Inferior parietal cortex (tissue), 1 donor: ENCODE data around the gene KISS1.

Experiments
- DNase-seq: peaks from one replicate; pipeline ENCODE4 v3.0.0-alpha.2; 2016; ENCODE audit errors: extremely low spot score

Gene KISS1

DNA sequence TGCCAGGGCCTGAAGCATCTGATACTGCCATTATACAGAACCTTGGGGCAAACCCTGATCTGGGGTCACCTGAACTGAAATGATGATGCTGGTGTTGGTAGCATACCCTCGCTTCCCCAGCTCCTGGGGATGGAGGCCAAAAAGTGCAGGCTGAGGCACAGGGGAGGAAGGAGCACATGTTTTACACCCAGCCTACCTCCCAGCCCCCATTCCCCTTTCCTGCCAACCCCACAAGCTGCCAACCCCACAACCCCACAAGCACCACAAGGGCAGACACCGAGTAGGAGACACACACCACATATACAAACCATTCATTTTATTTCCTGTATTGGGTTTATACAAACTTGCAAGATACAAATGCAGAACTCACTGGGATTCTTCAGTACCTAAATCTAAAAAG, 22.3 kb upstream of the KISS1 start:
- DNase-seq: no peak

DNA sequence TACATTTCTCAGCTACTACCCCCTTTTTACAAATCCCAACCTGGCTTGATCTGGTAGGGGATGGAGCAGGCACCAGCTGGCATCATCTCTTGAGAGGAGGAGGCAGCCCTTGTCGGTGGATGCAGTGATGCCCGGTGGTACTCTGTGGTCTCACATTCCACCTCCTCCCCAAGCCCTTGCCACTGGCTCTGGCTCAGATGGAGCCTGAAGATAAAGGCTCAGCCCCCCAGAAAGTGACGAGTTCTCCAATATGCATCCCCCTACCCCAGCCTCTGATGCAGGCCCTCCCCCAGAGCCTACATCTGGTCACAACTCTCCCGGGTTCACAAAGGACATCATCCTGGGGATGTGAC, 21.3 kb upstream of the KISS1 start:
- no peak for DNase-seq

DNA sequence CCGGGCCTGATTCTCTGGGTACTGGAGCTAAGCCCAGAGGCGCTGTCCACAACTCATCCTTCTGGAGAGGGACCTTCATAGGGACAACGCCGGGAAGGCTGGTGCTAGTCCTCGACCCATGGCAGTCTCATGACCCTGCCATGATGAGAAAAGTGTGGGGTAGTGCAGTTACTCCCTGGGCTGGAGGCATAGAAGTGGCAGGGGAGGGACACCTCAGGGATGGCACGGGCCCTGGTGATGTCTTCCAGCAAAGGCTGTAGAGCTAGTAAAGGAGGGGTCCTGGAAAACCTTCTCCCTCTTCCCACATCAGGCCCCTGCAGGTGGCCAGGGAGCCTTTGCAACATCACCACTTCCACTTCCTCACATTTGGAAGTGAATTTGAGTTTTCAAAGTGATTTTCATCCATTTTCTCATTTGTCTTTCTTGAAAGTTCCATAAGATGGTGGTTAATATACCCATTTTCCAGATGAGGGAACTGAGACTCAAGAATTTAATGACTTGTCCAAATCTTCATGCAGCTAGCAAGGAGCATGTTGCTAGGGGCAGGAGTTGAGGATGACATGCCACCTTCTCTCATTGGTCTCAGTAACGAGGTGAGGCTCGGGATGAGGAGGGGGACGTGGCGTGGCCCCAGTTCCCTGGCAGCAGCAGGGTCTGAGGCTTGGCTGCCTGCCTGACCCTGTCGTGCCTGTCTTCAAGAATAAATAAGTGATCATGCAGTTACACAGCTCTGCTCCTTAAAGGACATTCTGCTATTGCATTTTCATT, 20.8 kb upstream of the KISS1 start:
- no peak for DNase-seq

DNA sequence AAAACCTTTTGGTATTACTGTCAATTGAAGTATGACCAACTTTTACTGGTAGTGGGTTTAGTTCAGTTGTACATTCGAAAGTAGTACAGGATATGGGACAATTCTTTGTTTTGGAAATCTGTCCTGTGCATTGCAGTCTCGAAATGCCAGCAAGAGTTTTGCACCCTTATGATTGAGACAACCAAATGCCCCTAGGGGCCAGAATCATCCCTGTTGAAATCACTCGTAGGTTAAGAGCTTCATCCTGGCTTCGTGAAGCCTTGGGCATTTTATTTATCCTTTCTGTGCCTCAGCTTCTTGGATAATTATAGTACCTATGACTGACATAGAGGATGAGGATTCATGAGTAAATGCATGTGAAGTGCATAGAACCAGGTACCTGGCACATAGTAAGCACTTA, 19.9 kb upstream of the KISS1 start:
- DNase-seq: no peak

DNA sequence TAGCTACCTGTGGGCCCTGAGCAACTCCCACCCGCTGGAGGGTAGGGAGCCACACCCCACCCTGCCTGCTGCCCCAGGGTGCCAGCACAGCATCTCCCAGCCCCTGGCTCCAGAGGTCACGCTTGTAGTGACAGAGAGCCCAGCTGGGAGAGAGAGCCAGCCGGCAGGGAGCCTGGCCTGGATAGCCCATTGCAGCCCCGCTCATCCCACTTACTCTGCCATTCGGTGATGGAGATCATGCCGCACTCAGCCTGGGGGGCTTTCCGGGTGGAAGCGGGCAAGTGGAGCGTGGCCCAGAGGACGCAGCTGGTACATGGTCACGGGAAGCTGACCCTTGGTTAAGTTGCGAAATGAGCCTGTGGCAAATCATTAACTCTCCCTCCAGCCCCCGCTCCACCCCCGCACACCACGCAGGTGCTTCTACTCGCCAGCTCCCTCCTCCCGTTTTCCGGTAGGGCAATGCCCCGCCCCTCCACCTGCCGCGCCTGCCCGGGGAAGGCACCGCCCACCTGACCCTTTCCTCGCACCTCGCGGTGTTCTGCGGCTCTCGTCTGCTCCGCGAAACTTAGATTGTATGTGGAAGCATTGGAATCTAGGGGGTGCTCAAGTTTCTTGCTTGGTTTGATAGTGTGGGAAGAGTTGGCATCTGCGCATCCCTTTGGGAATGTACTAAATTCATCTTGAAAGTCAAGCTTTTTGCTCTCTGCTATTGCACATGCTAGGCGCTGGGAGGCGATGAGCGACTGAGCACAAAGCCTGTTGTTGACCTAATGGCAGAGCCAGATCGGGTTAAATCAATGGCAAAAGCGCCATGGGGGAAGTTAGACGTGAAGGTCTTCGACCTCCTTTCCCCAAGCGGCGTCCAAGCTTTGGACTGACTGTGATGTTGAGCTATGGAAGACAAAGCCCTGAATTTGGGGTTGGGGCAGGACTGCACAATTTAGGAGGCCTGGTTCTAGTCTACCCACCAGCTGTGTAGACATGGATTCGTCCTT, 17.7 kb upstream of the KISS1 start, which contains the start of gene GOLT1A:
Gene GOLT1A (minus strand): TSS at position 321 of the 995 bp plus-strand sequence. CDS start 82 bp downstream, at position 239.
- DNase-seq: peak; percentile 81

DNA sequence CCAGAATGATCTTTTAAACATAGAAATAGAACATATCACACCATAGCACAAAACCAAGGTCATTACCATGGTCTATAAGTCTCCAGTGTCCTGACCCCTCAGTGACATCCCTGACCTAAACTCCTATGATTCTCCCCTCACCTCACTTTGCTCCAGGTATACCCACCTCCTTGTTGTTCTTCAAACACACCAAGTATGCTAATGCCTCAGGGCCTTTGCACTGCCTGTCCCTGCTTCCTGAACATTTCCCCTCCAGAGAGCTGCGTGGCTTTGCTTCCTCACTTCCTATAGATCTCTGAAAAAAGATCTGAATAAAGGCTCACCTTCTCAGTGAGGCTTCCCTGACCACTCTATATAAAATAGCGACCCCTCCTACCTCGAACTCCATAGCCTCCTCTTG, 16.4 kb upstream of the KISS1 start:
- DNase-seq: no peak

DNA sequence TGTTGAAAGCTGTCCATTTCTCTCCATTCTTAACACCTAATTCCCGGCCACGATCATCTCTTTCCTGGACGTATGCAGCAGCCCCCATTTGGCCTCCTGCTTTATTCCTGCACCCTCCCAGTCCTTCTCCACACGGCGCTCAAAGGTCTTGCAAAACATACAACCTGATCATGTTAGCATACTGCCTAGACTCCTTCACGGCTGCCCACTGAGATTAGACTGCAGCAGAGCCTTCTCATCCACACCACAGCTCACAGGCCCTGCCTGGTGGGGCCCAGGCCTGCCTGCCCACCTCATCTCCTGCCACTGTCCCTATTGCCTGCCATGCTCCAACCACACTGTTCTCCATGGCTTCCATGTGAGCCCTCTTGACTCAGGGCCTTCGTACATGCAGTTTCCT, 14.8 kb upstream of the KISS1 start:
- DNase-seq: no peak

DNA sequence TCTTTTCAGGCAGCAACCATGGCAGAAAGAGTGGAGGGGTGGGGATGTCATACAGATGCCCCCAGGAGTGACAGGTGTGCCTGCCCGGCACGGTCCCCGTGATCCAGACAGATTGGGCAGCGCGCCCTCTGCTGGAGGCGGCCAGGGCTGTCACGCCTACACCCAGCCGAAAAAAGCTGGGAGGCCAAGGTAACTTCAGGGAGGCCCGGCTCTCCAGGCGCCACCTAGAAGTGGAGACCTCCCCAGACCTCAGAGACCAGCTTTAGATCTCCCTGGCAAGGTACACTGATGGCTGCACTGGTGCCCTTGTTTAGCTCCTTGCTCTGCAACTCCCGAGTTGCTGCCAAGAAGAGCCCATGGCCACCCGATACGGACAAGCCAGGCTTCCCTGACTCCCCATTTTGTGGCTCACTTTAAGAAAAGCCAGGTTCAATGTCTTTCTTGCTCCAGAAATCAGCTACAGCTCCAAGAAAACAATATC, 10.9 kb upstream of the KISS1 start:
- peak; percentile 68 for DNase-seq

DNA sequence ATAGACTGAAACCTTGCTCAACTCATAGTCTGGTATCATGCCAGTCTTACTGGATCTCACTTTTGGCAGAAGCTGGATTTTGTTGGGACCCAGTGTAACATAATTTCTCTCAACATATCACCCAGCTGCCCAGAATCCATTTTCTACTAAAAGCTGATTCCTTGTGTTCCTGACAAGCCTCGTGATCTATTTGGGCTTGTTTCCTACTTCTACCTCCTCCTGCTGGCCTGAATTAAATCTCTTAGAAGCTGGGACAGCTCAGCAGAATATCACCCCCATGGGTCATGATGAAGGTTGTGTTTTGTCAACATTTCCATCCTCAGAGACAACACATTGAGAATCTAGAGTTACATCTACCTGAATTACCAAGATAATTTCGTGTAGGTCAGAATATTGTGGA, 9.8 kb upstream of the KISS1 start:
- no peak for DNase-seq

DNA sequence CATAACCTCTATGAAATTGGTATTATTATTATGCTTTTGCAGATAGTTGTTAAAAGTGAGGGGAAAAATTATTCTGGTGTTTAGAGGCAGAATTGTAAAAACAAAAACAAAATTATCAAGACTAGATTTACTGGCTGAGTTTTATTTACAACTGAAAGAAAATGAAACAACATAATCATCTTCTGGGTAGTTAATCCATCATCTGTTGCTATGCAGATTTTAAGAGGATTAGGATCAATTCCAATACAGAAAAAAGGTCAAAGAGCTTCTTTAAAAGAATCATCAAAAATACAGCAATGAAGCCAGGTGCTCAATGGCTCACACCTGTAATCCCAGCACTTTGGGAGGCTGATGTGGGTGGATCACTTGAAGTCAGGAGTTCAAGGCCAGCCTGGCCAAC, 9.2 kb upstream of the KISS1 start:
- no peak for DNase-seq

DNA sequence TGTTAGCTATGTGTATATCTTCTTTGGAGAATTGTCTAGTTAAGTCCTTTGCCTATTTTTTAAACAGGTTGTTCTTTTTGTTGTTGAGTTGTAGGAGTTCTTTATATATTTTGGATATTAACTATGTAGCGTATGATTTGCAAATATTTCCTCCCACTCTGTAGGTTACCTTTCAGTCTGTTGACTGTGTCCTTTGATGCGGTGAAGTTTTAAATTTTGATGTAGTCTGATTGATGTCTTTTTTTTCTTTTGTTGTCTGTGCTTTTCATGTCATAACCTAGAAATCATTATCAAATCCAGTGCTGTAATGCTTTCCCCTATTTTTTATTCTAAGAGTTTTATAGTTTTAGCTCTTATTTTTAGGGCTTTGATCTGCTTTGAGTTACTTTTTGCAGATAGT, 8.7 kb upstream of the KISS1 start:
- DNase-seq: no peak

DNA sequence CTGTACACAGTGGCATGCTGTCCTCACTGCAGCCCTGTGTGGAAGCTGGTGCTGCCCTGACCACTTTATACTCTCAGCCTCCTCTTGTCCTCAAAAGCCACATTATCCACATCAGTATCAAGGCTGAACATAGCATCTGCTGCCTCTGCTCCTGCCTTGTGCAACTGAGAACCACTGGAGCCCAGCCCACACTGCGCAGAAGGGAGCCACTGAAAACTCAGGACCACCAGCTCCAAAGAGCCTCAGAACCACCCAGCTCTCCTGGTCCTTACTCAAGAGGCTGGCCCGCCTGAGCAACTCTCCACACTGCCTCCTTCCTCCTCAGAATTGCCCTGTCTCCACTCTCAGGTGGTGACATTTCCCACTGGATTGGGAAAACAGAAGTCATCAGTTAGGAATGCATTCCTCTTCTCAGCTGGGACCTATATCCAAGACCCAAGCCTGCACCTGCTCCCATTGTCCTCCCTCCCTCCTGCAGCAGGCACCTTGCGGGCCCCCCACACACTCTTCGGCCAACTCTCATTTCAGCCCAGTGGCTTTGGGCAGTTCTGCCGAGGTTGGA, 7.0 kb upstream of the KISS1 start:
- DNase-seq: no peak

DNA sequence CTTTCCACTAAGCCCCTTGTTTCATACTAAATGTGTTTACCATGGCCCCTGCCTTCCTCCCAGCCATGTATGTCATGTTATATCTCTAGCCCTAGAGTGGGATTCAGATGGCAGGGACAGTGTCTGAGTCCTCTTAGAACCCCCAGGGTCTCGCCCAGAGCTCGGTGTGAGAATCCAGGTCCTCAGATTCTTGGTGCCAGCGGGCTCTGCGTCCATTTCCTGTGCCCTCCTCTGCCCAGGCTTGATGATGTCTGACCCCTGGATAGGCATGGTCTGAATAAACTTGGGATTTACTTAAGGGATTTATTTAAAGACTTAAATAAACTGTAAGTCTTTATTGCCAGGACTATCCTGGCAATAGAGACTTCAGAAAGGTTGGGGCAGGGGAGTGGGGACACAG, 6.2 kb upstream of the KISS1 start:
- no peak for DNase-seq

DNA sequence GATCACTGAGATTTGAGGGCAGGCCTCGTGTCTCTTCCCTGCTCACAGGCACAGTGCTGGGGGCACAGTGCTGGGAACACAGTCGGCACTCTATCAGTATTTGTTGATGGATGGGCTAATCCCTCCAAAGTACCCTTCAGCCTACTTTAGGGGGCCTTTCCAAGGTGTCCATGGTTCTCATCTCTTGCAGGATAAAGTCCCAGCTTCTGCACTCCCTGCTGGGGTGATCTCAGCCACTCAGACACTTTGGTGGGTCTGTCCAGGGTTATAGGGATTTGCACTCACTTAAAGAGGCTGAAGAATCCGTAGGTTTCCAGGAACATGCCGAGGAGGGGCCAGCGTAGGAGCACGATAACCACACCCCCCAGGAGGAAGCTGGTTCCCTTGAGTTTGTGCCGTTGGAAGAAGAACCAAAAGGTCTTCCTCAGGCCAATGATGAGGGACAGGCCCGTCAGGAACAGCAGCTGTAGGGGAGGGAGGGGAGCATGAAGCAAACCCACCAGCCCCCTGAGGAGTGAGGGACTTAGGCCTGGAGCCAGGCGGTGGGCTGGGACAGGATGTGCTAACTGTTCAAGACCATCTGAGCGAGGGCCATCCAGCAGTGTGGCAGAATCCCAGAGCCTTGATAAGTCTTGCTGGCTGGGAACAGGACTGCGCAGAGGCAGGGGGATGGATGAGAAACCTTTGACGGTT, 5.2 kb upstream of the KISS1 start:
- no peak for DNase-seq

DNA sequence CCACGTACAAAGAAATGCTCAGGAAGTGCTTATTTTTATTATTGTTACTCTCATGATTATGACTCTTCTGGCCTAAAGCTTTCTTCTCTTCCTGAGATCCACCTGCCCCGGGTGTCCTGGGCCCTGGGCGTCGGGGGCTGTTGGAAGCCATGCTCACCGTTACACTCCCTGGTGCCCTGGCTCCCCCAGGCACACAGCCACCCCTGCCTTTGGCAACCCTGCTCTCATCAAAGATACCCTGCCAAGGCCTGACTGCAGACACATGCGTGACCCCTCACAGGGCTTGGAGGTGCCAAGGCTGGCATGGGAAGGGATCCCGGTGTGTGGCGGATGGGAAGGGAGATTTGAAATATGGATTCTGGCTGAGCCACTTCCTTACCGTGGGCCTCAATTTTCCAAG, 3.3 kb upstream of the KISS1 start:
- DNase-seq: no peak

DNA sequence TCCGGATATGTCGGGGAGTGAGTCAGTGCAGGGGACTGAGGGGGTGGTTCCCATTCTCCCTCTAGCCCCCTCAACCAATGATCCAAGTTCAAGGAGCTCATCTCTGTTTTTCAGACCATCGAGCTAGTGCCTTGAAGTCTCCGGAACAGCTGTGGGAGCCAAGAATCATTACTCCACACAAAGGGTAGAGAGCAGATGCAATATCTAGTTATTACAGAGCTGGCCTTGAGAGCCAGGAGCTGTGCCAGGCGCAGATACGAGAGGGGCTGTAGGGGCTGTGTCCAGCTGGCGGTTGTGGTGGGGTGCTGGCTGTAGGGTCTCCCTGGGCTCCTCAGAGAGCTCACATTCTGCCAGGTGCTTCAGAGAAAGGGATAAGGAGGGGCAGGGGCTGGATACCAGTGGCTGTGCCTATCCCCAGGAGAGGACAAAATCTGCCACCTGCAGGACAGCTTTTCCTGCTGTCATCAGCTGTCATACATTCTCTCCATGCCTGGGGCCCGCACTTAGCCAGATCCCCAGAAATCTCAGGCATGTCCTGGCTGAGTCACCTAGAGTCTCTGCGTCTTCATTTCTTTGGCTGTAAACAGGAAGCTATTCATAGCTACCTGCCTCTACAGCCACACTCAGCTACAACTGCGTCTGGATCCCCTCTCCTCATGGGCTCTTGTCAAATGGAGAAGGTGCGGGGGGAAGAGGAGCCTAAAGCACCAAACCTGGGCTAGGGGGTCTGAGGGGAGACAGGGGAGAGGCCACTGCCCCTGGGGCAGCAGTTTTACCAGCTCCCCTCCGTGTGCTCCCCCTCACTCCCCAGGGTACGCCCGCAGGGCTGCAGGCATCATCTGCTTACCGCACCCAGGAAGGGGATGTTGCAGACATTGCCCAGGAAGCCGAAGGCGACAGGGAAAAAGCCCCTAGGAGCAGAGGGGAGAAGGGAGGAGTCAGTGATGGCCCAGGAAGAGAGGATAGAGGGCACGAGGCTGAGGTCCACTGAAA, 2.4 kb upstream of the KISS1 start:
- no peak for DNase-seq

DNA sequence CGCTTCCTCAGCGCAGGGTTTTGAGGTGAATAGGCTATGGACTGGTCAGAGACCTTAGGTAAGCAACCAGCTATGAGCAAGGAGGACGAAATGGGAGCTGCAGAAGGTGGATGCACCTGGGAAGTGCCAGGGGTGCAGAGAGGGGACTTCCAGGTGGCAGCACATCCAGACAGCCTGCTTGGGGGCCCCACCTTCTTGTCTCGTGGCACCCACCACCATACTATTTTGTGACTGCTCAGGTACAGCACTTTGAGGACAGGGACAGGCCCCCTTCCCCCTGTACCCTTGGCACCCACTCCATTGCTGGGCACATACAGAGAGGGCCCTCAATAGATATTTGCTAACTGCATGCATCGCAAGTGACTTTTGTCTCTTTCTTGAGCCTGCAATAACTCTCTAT, 777 bp upstream of the KISS1 start:
- no peak for DNase-seq

DNA sequence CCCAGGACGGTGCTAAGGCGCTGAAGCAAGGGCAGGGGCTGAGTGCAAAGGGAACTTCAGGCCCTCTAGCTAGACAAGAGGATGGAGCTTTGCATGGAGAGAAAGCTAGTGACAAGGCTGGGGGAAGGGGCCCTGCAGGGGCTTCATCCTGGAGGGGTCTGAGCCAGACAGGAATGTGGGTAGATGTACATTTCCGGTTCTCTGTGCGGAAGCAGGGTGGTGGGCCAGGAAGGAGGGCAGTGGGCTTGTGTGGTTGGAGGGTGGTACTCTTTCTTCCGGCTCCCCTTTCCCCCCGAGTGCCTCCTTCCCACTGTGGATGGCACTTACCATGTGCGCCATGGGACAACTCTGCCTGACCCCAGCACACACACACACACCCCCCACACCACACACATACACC, 1.5 kb downstream of the KISS1 start:
- no peak for DNase-seq

DNA sequence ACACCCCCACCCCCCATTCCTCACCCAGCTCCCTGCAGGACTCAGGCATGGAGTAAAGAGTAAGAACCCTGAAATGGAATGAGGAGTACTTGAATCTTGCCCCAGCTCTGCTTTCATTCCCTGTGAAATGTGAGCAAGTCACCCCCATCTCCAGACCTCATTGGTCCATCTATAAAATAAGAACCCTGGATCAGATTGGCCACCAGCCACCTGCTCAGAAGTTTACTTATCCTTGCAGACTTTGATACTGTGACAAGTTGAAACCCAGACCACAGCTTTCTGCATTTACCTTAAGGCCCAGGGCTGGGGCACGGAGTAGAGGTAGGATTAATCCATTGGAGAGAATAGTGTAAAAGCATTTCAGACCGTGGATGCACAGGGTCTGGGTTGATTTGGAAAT, 2.2 kb downstream of the KISS1 start:
- DNase-seq: no peak

DNA sequence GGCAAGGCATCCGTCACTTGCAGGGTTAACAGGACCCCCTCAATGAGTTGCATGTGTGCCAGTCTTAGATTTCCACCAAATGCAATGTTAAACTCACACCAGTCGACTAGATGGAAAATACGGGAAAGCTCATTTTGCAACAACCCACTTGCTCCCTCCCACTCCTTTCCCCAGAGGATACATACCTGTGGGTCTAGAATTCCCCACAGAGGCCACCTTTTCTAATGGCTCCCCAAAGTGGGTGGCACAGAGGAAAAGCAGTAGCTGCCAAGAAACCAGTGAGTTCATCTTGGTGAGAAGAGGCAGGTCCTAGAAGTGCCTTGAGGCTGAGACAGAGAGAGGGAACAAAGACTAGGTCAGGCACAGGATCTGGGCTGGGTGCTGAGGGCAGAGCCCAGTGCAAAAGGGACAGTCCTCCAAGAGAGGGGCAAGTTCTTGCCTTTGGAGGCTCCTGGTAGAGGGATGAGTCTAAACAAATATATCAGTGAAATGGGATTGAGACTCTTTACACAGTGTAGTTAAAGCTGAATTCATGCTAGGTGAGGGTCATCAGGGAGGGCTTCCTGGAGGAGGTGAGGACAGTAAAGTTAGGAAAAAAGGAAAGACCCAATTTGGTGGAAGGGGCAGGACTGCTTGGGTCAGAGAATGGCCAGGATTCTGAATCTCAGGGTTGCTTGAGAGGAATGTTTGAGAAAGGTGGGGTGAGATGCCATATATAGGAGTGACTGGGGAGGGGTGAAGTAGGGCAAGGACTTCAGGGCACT, 3.5 kb downstream of the KISS1 start:
- no peak for DNase-seq
